Spleen (tissue), 7 donors: ENCODE results near the gene CFAP77.

Experiments
- CTCF ChIP-seq, 11 experiments: fragments of 200-600 bp in 7 of 11; fragments of 450-650 bp in 4 of 11; sonication (generic) in 4 of 11; IDR thresholded peaks in 8 of 11; conservative IDR thresholded peaks in 3 of 11; 1 replicate in 7 of 11; 2 replicates in 4 of 11; pipeline versions ENCODE4 v1.4.0 to v1.8.0; 2016 to 2021; ENCODE audit warnings: antibody characterized with exemption in 11 of 11, inconsistent platforms in 4 of 11, mild to moderate bottlenecking in 1 of 11
- POLR2A ChIP-seq, 3 donors: fragments of 450-650 bp; IDR thresholded peaks; one replicate each; pipeline ENCODE4 v1.5.1; 2017; ENCODE audit warnings: antibody characterized with exemption in 3 of 3, mild to moderate bottlenecking in 1 of 3
- donor health status: DM: no; HTN: no; CAD: no; lungs with moderate emphysema.
- donor health status: DM: no; HTN: no; CAD: no.
- donor health status: DM: no; HTN: no; CAD: no.

- TF ChIP-seq CTCF (IDR thresholded peaks at IDR 0.05 in 8 of 11, conservative IDR thresholded peaks at IDR 0.05 in 3 of 11): no peak
- no peak for TF ChIP-seq POLR2A (IDR thresholded peaks at IDR 0.05)
These were observed 87.7 kb downstream of the CFAP77 start for GRCh38 chr9:132497731-132498130.
